GM19035 (cell line): Measurements from ENCODE around the gene CYTH1.

ENCODE experiments used
- ATAC-seq: cut with Tn5 transposase; IDR thresholded peaks from one replicate; pipeline ENCODE4 v1.9.1; 2021; ENCODE audit not compliant: unreplicated experiment

The CYTH1 gene, protein sequence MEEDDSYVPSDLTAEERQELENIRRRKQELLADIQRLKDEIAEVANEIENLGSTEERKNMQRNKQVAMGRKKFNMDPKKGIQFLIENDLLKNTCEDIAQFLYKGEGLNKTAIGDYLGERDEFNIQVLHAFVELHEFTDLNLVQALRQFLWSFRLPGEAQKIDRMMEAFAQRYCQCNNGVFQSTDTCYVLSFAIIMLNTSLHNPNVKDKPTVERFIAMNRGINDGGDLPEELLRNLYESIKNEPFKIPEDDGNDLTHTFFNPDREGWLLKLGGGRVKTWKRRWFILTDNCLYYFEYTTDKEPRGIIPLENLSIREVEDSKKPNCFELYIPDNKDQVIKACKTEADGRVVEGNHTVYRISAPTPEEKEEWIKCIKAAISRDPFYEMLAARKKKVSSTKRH

DNA sequence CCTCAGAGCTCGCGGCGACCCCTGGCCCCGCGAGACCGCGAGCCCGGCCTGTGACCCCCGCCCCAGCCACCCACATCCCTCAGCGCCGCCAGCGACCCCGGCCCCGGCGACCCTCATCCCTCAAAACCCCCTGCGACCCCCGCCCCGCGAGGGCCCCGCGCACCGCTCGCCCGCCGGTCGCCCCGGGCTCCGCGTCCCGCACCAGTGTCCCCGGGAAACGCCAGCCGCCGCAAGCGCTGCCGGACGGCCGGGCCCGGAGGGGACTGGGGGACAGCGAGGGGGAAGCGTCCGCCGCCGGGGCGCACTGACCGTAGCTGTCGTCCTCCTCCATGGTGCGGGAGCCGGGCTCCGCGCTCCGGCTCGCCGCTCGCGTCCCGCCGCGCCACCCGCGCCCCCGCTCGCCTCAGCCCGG is at the start of gene CYTH1:
TSS of gene CYTH1 (minus strand) at position 381 of the 412 bp plus-strand sequence. CDS start at position 331, 50 bp downstream.
- ATAC-seq = no peak

DNA sequence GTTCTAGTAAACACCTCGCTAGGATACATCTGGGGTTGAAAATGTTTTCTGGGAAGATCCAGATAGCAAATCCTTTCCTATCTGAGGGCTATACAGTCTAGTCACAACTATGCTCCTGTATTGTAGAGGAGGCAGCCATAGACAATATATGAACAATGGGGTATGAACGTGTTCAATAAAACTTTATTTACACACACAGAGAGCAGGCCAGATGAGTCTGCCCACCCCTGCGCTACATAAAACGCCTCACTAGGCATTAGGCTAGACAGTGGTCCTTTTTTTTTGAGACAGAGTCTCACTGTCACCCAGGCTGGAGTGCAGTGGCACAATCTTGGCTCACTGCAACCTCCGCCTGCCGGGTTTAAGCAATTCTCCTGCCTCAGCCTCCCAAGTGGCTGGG is 47.4 kb upstream of the CYTH1 start:
- ATAC-seq = no peak

DNA sequence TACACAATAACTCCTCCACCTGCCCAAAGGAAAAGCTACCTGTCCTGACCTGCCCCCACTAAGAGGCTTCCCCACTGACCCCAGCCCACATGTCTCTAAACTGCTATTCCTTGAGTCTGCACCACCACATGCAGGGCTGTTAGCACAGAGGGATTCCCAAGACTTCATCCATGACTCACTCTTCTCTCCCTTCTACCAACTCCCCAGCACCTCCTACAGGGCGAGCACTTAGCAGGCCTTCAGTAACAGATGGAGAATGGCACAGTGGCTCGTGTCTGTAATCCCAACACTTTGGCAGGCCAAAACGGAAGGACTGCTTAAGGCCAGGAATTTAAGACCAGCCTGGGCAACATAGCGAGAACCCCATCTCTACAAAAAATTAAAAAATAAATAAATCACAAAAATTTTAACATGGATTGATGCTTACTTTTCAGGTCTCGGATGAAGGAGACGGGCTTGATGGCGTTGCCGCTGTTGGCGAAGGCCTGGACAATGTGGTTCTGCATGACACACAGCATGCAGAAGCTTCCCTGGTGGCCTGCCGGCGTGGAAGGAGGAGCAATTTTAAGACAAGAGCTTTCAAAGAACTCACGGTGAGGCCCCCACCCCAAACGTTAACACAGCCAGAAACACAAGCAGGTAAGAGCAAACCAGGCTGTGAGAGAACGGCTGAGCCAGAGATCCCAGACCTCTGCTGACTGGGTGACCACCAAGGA is 46.6 kb upstream of the CYTH1 start:
- no peak for ATAC-seq

DNA sequence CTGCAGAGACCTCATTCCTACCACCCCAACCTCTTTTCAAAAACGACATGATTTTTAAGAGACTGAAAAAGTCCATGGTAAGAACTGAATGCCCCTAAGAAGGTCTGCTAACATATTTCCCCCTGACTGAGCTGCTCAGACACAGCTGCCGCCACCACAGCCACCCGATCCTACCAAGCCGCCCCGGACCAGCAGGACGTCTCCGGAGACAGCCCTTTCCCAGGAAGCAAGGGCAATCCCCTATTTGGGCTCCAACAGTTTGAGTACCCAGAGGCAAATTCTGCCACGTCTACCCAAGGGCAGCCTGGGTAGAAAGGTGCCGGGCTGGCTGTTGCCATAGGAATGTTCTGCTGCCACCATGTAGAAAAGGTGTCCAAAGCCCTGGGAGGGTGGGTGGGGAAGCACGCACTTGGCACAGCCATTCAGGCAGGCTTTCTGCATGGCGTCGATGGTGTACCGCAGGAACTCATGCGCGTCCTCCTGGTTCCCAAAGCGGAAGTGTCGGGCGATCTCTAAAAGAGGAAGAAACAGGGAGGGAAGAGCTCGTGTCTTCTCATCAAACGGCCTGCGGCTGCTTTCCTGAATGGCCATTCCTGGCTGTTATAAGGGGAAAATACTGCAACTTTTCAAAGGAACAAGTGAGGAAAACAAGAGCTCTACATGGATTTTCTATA is 44.9 kb upstream of the CYTH1 start:
- ATAC-seq = no peak

DNA sequence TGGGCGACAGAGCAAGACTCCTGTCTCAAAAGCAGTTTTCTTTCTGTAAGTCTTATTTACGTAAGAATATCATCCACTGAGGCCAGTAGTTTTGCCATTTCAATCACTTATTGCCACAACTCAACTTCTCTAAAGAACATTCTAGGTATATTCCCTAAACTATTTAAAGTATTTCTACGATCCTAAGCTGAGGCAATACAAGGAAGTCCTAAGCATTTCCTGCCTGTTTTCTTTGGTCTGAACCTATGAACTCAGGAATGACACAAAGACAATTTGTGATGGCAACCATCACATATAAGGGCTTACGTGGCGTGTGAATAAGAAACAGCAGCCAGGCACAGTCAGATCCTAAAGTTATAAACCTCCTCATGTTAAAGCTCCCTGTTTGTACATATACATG is 44.3 kb upstream of the CYTH1 start:
- ATAC-seq = no peak

DNA sequence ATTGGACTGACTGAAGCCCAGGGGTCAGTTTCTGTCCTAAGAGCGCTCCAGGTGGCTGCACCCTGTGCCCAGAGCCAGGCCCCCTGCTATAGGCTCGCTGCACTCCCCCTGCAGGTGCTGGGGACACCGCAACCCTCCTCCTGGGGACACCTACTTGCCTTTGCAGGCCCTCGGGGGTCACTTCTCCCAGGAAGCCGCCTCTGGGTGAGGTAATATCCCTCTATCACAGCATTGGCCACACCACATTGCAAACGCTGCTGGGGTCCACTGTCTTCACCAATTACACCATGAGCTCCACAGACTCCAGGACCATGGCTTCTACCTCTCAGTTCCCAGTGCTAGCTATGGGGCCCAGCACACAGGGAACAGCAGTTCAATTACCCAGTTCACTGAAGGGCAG is 43.6 kb upstream of the CYTH1 start:
- no peak for ATAC-seq

DNA sequence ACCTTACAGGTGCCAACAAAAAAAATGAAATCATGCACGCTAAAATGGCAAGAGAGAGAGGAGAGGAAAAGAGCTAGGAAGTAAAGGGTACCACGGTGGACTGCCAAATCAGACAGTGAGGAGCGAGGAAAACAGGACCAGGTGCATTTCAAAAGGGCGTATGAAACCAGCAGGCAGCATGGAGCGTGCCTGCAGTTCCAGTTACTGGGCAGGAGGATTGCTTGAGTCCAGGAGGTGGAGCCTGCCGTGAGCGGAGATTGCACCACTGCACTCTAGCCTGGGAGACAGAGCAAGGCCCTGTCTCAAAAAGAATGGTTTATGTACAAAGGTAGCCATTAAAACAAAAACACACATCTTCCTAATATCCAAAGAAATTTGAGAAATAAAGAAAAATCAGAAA is 42.2 kb upstream of the CYTH1 start:
- ATAC-seq = no peak

DNA sequence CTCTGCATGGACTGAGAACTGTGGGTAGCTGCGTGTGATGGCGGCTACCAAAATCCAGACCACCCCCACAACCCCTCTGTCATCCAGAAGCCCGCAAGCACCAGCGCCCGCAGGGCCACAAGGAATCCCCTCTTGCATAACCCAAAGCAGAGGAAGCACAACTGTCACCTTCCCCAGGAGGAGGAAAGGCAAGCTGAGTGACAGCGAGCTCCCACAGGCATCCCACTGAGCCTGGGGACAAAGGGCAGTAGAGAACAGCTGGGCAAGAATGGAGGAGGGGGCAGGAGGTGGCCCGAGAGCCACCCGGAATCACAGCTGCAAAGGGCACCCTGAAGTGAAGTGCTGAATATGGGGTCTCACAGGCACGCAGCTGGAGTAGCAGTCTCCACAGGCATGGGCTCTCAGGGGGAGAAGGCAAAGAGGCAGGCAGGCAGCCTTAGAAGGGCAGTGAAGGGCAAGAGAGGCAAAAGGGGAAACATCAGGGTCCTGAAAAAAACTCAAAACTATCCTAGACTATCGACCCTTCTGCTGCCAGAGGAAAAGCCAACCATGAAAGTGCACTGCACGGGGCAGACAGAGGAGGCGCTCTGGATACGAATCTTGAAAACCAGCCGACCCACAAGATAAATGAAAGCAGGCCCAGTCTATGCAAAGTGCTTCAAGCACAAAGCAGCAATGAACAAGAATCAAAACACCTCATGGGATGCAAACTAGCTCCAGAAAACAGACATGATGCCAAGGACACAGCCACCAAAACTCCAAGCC is 41.4 kb upstream of the CYTH1 start:
- ATAC-seq = no peak

DNA sequence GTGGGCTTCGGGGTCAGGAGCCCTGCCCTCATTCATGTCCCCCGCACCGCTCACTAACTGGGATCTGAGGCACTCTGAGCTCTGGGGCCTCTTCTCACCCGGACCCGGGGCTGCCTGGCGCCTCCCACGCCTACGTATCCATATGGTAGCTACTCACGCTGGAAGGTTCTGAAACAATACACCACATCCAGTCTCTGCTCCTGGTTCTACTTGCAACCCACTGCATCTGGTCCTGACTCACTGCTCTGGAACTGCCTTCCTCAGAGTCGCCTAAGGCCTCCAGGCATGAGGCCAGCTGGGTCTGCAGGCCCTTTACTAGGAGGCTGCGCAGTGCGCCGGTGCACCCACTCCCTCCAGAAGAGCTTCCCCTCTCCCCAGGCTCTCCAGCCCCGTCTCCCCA is 40.5 kb upstream of the CYTH1 start:
- ATAC-seq = no peak

DNA sequence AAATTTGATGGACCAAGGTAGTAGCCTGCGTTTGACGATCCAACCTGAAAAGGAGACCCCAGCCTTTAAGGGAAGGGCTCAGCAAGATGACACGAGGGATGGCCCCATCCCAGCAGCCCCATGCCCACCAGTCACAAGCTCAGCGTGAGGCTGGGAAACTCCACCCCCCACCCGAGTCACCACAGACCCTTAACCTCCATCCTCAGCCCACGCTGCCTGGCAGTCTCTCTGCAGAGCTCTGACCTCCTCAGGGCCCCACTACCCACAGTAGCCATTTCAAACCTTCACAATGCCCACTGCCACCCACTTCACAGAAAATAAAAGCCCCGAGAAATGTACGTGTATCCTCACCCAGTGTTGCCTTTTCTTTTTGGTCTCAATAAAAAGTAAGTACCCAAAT is 39.9 kb upstream of the CYTH1 start:
- no peak for ATAC-seq

DNA sequence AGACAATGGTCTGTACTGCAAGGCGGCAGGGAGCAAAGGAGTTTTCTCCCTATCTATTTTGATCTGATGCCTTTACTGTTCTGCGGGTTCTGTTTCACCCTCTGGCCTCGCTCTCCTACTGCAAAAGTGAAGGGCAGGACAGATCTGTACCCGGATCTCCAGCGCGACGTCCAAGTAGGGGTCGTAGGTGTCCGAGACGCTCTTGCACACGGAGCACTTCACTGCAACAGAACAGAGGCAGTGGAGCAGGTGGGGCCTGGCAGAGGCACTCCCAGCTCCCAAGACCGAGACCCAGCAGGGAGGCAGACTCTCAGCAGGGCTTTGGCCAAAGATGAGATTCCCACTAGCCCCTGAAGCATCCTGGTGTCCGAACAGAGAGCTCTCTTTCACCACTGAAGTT is 38.8 kb upstream of the CYTH1 start:
- ATAC-seq = no peak

DNA sequence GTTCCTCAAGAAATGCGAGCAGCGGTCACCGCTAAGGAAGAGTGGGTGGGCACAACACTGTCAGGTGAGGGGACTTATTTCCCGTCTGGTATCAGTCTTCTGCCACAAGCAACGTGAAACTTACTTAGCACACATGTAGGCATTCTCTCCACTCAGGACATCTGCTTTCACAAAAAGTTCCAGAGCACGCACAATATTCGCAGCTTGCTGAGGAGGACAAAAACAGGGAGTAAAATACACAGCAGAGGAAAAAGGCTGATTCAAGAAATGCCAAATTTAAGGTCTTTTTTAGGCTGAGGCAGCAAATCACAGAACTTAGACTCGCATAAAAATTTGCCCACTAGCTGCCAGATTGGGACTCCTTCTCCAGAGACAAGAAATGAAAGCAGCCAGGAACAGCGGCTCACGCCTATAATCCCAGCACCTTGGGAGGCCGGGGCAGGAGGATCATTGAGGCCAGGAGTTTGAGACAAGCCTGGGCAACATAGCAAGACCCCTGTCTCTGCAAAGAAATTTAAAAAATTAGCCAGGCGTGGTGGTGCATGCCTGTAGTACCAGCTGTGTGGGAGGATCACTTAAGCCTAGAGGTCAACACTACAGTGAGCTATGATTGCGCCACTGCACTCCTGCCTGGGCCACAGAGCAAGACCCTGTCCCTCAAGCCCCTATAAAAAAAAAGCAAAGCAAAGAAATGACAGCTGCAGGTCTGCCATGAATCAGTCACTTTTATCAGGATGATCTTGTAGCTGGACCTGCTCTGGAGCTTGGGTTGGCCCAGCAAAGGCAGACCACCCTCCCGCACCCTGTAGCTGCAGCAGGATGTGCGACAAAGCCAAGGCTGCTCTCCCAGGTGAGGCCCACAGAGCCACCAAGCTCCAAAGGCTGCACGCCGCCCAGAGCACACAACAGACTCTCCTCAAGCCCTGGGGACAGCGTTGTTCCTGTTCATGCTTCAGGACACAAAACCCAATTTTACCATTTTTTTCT is 38.0 kb upstream of the CYTH1 start:
- no peak for ATAC-seq

DNA sequence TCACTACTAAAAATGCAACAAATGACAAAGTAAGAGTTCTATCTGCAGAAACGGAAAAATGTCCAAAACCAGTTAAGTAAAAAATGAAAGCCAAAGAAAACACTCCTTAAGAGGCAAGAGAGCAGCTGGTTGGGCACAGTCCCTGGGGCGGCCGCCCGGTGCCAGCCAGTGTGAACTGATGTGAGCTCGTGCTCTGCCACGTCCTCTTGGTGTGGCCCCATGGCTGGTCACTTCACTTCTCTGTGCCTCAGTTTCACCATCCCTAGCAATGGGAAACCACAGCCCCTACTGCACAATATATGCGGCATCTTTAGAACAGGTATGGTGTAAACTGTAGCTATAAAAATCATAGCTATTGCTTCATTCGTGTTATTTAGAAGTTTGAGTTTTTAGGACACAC is 37.3 kb upstream of the CYTH1 start:
- no peak for ATAC-seq

DNA sequence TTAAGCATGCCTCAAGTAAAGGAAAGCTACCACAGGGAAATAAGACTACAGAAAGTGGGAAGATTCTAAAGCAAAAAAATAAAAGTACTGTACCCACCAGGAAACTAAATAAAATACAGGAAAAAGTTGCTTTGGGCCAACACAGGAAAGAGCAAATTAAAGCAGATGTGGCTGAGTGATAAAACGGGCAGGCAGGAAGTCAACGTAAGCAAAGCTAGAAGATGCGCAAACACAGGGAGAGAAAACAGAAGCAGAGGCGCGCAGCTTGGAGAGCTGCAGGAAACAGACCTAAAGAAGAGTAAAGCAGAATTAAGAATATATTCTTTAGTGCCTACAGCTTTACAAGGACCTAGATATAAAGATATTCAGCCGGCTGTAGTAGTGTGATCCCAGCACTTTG is 36.9 kb upstream of the CYTH1 start:
- ATAC-seq = no peak

DNA sequence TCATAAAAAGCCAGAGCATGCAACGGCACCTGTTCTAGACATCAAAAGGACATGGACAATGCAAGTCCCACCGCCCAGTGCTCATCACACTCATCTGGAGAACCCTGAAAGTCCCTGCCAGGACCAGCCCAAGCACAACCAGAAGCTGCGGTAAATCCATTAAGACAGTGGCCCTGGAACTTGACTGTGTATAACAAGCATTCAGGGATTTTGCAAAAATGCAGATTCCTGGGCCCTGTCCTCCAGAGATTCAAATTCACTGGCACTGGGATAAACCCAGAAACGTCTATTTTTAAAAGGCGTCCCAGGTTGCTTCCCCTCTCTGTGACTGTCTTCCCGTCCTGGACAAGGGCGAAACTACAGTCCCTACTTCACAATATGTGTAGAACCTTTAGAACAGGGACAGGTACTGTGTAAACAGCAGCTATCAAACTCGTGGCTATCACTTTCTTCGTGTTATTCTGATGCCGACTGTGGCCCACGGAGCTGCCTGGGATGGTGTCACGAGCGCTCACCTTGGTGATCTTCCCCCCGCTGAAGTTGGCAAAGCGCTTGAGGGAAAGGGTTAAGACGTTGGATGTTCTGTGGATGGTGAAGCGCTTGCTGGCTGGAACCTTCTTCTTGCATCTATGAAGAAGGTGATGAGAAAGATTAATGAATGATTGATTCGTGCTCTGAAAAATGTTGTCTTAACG is 36.2 kb upstream of the CYTH1 start:
- no peak for ATAC-seq

DNA sequence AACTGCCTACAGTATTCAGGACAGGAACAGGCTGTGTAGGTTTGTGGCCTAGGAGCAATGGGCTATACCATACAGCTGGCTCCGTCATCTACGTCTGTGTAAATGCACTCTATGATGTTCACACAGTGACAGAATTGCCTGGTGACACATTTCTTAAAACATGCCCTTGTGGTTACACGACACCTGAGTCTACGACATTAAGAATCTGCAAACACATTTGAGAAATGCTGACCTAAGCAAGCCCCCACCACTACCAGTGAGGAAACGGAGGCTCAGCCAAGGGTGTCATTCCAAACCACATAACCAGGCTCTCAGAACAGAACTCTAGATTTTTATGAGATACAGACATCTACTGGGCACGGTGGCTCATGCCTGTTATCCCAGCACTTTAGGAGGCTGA is 35.0 kb upstream of the CYTH1 start:
- ATAC-seq = no peak

DNA sequence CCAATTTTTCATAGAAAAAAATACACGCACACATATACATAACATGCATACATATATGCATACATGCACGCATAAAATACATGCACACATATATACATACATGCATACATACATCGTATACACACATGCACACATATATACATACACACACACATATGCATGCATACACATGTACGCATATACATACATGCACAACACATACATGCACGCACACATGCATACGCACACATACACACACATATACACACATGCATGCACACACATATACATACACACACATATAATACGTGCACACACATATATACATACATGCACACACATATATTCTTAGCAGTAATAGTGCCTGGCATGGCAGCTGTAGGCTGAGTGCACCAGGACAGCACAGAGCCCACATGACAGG is 33.6 kb upstream of the CYTH1 start:
- no peak for ATAC-seq

DNA sequence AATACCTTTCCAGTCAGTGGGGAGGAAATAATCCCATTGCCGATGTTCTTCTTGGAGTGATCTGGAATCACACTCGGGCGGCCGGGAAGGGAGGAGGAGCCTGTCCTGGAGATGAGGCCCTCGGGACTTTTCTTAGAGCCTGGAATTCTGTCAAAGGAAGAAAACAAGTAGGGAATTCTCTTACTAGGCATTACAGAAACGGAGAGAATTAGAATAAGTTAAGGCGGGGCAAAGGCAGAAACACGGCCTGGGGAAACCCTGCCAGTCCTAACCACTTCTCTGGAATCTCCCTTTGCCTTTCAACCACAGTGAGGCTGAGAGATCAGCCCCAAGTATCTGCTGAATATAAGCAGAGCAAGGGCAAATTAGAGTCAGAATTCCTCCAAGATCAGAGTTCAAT is 30.8 kb upstream of the CYTH1 start:
- ATAC-seq = no peak

DNA sequence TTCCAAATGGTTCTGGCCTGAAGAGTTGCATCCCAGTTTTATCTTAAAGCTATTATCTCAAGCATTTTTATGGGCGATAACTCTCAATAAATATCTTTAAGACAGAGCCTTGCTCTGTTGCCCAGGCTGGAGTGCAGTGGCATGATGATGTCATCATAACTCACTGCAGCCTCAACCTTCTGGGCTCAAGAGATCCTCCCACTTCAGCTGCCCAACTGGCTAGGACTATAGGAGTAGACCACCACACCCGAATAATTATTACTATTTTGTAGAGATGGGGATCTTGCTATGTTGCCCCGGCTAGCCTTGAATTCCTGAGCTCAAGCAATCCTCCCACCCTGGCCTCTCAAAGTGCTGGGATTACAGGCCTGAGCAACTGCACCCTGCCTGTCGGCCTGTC is 26.1 kb upstream of the CYTH1 start:
- no peak for ATAC-seq

DNA sequence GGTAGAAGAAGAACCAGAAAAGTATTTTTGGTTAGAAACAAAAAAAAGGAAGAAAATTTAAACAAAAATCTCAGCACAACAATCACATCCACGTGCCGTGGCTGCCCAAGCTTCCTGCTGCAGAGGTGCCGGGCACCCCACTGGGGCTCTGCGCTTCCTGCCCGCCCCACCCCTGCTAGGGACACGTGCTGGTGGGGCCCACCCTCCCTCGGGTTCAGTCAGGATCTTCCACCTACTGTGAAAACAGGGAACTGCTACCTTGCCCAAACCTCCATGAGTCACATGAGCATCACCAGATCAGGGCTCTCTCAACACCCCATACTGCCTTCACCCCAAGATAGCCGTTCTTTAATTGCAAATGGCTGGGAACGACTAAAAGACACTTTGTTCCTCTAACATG is 24.4 kb upstream of the CYTH1 start:
- ATAC-seq = no peak
